Nephron progenitor cell (in vitro differentiated cells): ENCODE results near the gene KLRF1.

Experiments used
- DNase-seq: peaks from one replicate; pipeline ENCODE4 v3.0.0; 2021
- H3K27ac Mint-ChIP-seq: 2 replicates; pipeline ENCODE4 v1.8.0; 2021; ENCODE audit warnings: mild to moderate bottlenecking, moderate library complexity, mixed read lengths
- H3K27me3 Mint-ChIP-seq: 2 replicates; pipeline ENCODE4 v1.8.0; 2021; ENCODE audit warnings: mild to moderate bottlenecking, low read depth, mixed read lengths; ENCODE audit not compliant: poor library complexity
- H3K36me3 Mint-ChIP-seq: 2 replicates; pipeline ENCODE4 v1.8.0; 2021; ENCODE audit warnings: low read depth, mixed read lengths
- H3K4me1 Mint-ChIP-seq: 2 replicates; pipeline ENCODE4 v1.8.0; 2021; ENCODE audit warnings: mixed read lengths
- H3K4me3 Mint-ChIP-seq: 2 replicates; pipeline ENCODE4 v1.8.0; 2021; ENCODE audit warnings: mild to moderate bottlenecking, moderate library complexity, mixed read lengths
- H3K9me3 Mint-ChIP-seq: 2 replicates; pipeline ENCODE4 v1.8.0; 2021; ENCODE audit warnings: mild to moderate bottlenecking, moderate library complexity, mixed read lengths
- CTCF ChIP-seq: fragments of 200-600 bp; sonication (generic); IDR thresholded peaks from 2 replicates; pipeline ENCODE4 v1.5.0; 2021; ENCODE audit warnings: antibody characterized with exemption

The KLRF1 gene

GRCh38 chr12:9868311-9868801 is 41.1 kb downstream of the KLRF1 start:
- Mint-ChIP-seq H3K27ac (no peak overlapping the region), H3K36me3 (no peaks in the 10 kb centered on the region), H3K9me3 (no peaks in the 10 kb centered on the region), H3K4me1 (peaks cover 5% of the 10 kb centered on the region), H3K27me3 (peaks cover 2% of the 10 kb centered on the region), H3K4me3 (no peak overlapping the region)
- no peak for DNase-seq
- no peak for TF ChIP-seq CTCF

GRCh38 chr12:9868951-9869306 is 41.6 kb downstream of the KLRF1 start:
- Mint-ChIP-seq H3K4me3 (no peak overlapping the region), H3K27me3 (peaks cover 2% of the 10 kb centered on the region), H3K27ac (no peak overlapping the region), H3K4me1 (peaks cover 5% of the 10 kb centered on the region), H3K36me3 (no peaks in the 10 kb centered on the region), H3K9me3 (no peaks in the 10 kb centered on the region)
- TF ChIP-seq CTCF, result no peak
- no peak for DNase-seq

GRCh38 chr12:9869307-9870161 is 42.3 kb downstream of the KLRF1 start, which contains the start of gene CLEC2B:
TSS of gene CLEC2B (minus strand) at chr12:9869354.
- no peak for DNase-seq
- no peak within 1 kb of the TSS for H3K4me3 Mint-ChIP-seq
- H3K27me3 Mint-ChIP-seq, result peaks cover 2% of the 10 kb centered on the region
- H3K36me3 Mint-ChIP-seq, result no peaks in the 10 kb centered on the region
- no peak for TF ChIP-seq CTCF
- H3K4me1 Mint-ChIP-seq, result peaks cover 5% of the 10 kb centered on the region
- no peaks in the 10 kb centered on the region for H3K9me3 Mint-ChIP-seq
- no peak within 1 kb of the TSS for H3K27ac Mint-ChIP-seq

GRCh38 chr12:9870286-9870866 is 43.1 kb downstream of the KLRF1 start:
- TF ChIP-seq CTCF, result no peak
- Mint-ChIP-seq H3K4me1 (peaks cover 5% of the 10 kb centered on the region), H3K9me3 (peaks cover 4% of the 10 kb centered on the region), H3K36me3 (no peaks in the 10 kb centered on the region), H3K27ac (no peak overlapping the region), H3K4me3 (no peak overlapping the region), H3K27me3 (peaks cover 2% of the 10 kb centered on the region)
- DNase-seq, result no peak

GRCh38 chr12:9872162-9872561 is 44.9 kb downstream of the KLRF1 start:
- H3K4me3 Mint-ChIP-seq, result no peak overlapping the region
- H3K36me3 Mint-ChIP-seq, result no peaks in the 10 kb centered on the region
- TF ChIP-seq CTCF, result no peak
- H3K27me3 Mint-ChIP-seq, result peaks cover 2% of the 10 kb centered on the region
- no peak overlapping the region for H3K27ac Mint-ChIP-seq
- no peak for DNase-seq
- H3K4me1 Mint-ChIP-seq, result peaks cover 5% of the 10 kb centered on the region
- H3K9me3 Mint-ChIP-seq, result peaks cover 8% of the 10 kb centered on the region
